Mucosa of stomach (tissue), 1 donor: ENCODE data around the gene CD52.
"Not testable (repeated sequence)": the region's sequence is repeated elsewhere in the genome, so short reads cannot be mapped to it uniquely, and the experiment has no call there.

ENCODE experiments used
- H3K27me3 ChIP-seq: one replicate; pipeline ENCODE4 v1.7.0; 2013; ENCODE audit warnings: mild to moderate bottlenecking, low read length; ENCODE audit not compliant: control insufficient read depth, insufficient read depth
- H3K36me3 ChIP-seq: one replicate; pipeline ENCODE4 v1.7.0; 2013; ENCODE audit warnings: low read length; ENCODE audit not compliant: control insufficient read depth, insufficient read depth
- H3K4me1 ChIP-seq: one replicate; pipeline ENCODE4 v1.7.0; 2013; ENCODE audit warnings: mild to moderate bottlenecking, low read length; ENCODE audit not compliant: control insufficient read depth, insufficient read depth
- H3K4me3 ChIP-seq: one replicate; pipeline ENCODE4 v1.7.0; 2013; ENCODE audit warnings: low read length
- H3K9ac ChIP-seq: one replicate; pipeline ENCODE4 v1.7.0; 2013; ENCODE audit warnings: mild to moderate bottlenecking, low read length, moderate library complexity
- H3K9me3 ChIP-seq: one replicate; pipeline ENCODE4 v1.7.0; 2013; ENCODE audit warnings: mild to moderate bottlenecking, low read length, moderate library complexity; ENCODE audit not compliant: control insufficient read depth
- donor health status: Pancreatic carcinoma.

CD52 gene

GRCh38 chr1:26315874-26316850 lies 1.6 kb upstream of the CD52 start:
- H3K4me1 ChIP-seq = peaks cover 5% of the 10 kb centered on the region
- H3K9me3 ChIP-seq = no peaks in the 10 kb centered on the region
- no peaks in the 10 kb centered on the region for H3K36me3 ChIP-seq
- H3K4me3 ChIP-seq = no peak overlapping the region
- no peaks in the 10 kb centered on the region for H3K27me3 ChIP-seq
- H3K9ac ChIP-seq = no peak overlapping the region

GRCh38 chr1:26317146-26317545 lies 612 bp upstream of the CD52 start:
- Histone ChIP-seq H3K4me3 (no peak overlapping the region), H3K4me1 (peaks cover 9% of the 10 kb centered on the region), H3K36me3 (no peaks in the 10 kb centered on the region), H3K9me3 (no peaks in the 10 kb centered on the region), H3K9ac (peak overlapping the region; percentile 22), H3K27me3 (no peaks in the 10 kb centered on the region)

- Histone ChIP-seq H3K27me3 (no peaks in the 10 kb centered on the region), H3K4me3 (no peak overlapping the region), H3K4me1 (peaks cover 9% of the 10 kb centered on the region), H3K36me3 (no peaks in the 10 kb centered on the region), H3K9me3 (no peaks in the 10 kb centered on the region), H3K9ac (peak overlapping the region; percentile 39)
Measured at GRCh38 chr1:26318338-26319064, 743 bp downstream of the CD52 start.

DNA sequence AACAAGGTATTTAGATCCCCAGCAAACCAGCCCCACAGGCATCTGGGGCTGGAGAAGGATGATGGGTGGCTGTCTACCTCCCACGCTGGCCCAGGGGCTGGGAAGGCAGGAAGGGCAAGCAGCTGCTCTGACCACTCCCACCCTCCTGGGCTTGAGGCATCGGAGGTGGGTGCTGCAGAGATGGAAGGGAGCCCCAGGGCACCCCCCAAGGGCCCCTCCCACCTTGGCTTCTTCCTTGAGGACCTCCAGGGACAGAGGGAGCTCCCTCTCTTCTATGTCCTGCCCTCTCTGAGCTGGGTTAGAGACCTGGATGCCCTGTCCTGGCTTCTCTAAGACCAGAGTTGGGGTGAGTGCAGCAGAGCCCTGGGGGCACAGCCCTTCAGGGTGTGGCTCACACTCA lies 3.1 kb downstream of the CD52 start:
- Histone ChIP-seq H3K4me1 (peaks cover 4% of the 10 kb centered on the region), H3K36me3 (no peaks in the 10 kb centered on the region), H3K9ac (no peak overlapping the region), H3K27me3 (no peaks in the 10 kb centered on the region), H3K4me3 (no peak overlapping the region), H3K9me3 (no peaks in the 10 kb centered on the region)

- Histone ChIP-seq H3K4me3 (no peak overlapping the region), H3K4me1 (peaks cover 4% of the 10 kb centered on the region), H3K27me3 (no peaks in the 10 kb centered on the region), H3K9me3 (no peaks in the 10 kb centered on the region), H3K36me3 (no peaks in the 10 kb centered on the region), H3K9ac (peak overlapping the region; percentile 51)
Measured at GRCh38 chr1:26321315-26322041, 3.7 kb downstream of the CD52 start.

- Histone ChIP-seq H3K4me3 (no peak overlapping the region), H3K4me1 (peaks cover 4% of the 10 kb centered on the region), H3K9ac (peak overlapping the region; percentile 51), H3K36me3 (no peaks in the 10 kb centered on the region), H3K9me3 (no peaks in the 10 kb centered on the region), H3K27me3 (no peaks in the 10 kb centered on the region)
Measured at GRCh38 chr1:26322042-26322331, 4.2 kb downstream of the CD52 start.

- no peaks in the 10 kb centered on the region for H3K36me3 ChIP-seq
- H3K9ac ChIP-seq = no peak overlapping the region
- H3K9me3 ChIP-seq = no peaks in the 10 kb centered on the region
- H3K4me1 ChIP-seq = peaks cover 4% of the 10 kb centered on the region
- no peaks in the 10 kb centered on the region for H3K27me3 ChIP-seq
- no peak overlapping the region for H3K4me3 ChIP-seq
Measured at GRCh38 chr1:26323382-26323781, 5.6 kb downstream of the CD52 start.

DNA sequence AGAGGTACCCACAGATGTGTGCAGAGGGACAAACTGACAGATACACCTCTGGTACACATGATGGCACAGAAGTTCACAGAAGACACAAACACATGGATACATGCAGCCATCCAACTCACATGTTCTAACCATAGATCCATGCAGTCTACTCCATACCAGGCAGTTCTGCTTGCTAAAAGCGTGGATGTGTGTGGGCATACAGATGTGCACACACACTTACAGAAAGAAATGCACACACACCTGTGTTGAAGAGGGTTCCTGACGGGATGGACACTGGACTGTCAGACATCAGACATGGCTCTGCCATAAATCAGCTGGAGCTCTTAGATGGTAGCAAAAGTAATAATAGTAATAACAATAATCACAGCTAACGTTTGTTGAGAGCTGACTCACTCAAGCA lies 6.8 kb downstream of the CD52 start:
- no peaks in the 10 kb centered on the region for H3K36me3 ChIP-seq
- peaks cover 4% of the 10 kb centered on the region for H3K4me1 ChIP-seq
- H3K27me3 ChIP-seq = no peaks in the 10 kb centered on the region
- H3K9ac ChIP-seq = no peak overlapping the region
- H3K9me3 ChIP-seq = no peaks in the 10 kb centered on the region
- no peak overlapping the region for H3K4me3 ChIP-seq

DNA sequence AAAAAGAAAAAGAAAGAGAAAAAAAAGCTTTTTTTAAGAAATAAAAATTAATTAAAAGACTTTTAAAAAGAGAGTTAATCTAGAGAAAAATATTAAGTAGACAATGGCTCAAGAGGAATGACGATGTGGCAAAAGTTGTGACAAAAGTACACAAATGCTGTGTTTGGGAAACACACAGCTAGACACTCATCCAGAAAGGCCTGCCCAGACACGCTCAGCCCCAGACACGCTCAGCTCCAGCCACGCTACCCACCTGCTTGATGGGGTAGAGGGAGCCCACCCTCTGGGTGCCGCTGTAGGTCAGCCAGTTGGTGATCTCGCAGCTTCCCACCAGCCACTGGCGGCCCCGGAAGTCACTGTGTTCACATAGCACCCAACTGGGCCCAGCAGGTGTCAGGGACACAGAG lies 10.2 kb downstream of the CD52 start:
- Histone ChIP-seq H3K4me1 (no peaks in the 10 kb centered on the region), H3K9me3 (no peaks in the 10 kb centered on the region), H3K36me3 (no peaks in the 10 kb centered on the region), H3K27me3 (no peaks in the 10 kb centered on the region), H3K4me3 (no peak overlapping the region), H3K9ac (no peak overlapping the region)

DNA sequence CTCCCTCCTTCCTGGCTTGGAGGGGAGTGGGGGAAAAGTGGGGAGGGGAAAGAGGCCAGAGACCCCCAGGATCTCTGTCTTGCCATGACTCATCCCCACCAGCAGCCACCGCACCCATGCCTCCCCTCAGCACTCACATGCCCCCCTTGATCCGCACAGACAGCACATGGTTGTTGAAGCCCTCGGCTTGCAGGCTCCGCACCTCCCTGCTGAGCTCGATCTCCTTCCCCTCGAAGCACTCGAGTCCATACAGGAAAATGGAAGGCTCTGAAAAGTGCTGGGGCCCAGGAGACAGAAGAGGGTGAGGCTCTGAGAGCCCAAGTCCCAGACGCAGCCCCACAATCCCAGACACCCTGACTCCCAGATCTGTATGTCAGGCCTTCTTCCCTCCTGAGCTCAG lies 10.8 kb downstream of the CD52 start:
- Histone ChIP-seq H3K4me1 (no peaks in the 10 kb centered on the region), H3K27me3 (no peaks in the 10 kb centered on the region), H3K36me3 (no peaks in the 10 kb centered on the region), H3K9me3 (no peaks in the 10 kb centered on the region), H3K9ac (no peak overlapping the region), H3K4me3 (no peak overlapping the region)

GRCh38 chr1:26329380-26329779 lies 11.6 kb downstream of the CD52 start:
- not testable (repeated sequence) for H3K4me1 ChIP-seq, H3K9me3 ChIP-seq, H3K4me3 ChIP-seq, H3K27me3 ChIP-seq, H3K9ac ChIP-seq, H3K36me3 ChIP-seq

DNA sequence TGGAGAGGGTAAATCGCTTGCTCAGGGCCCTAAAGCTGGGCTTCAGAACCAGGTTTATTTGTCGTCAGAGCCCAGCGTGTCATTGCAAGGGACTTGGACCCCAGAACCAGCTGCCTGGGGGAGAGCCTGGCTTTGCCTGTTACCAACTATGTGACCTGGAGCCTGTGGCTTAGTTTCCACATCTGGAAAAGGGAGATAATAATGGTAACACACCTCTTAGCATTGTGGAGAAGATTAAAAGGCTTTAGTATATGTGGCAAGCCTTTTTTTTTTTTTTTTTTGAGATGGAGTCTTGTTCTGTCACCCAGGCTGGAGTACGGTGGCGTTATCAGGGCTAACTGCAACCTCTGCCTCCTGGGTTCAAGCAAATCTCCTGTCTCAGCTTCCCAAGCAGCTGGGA lies 12.5 kb downstream of the CD52 start:
- Histone ChIP-seq H3K9me3 (no peaks in the 10 kb centered on the region), H3K36me3 (no peaks in the 10 kb centered on the region), H3K4me1 (no peaks in the 10 kb centered on the region), H3K27me3 (no peaks in the 10 kb centered on the region), H3K4me3 (no peak overlapping the region), H3K9ac (no peak overlapping the region)
